ENCODE results near the gene SLC7A6. TPM values are rescaled to one million over a fixed set of nuclear protein-coding genes. Genes with fewer than 3 reads are reported as not detected.

The SLC7A6 gene
- total RNA-seq, 1 donor from 2014 or later, result 47.3 TPM

DNA sequence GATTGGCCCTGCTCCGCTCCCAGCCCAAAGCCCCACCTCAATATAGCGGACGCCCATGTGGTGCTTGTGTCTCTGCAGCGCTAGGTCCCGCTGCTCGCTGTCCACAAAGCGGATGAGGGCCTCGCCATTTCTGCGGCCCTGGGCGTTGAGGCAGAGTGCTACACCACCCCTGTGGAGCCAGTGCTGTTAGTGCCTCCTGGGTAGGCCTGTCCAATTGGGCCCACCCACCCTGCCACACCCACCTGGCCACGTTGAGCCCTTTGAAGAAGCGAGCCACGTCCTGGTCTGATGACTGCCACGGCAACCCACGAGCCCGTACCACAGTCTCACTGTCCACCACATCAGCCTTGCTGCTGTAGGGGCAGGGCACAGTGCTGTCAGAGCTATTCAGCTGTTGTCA, 32.0 kb upstream of the SLC7A6 start:
- TF ChIP-seq, protein P1, sequence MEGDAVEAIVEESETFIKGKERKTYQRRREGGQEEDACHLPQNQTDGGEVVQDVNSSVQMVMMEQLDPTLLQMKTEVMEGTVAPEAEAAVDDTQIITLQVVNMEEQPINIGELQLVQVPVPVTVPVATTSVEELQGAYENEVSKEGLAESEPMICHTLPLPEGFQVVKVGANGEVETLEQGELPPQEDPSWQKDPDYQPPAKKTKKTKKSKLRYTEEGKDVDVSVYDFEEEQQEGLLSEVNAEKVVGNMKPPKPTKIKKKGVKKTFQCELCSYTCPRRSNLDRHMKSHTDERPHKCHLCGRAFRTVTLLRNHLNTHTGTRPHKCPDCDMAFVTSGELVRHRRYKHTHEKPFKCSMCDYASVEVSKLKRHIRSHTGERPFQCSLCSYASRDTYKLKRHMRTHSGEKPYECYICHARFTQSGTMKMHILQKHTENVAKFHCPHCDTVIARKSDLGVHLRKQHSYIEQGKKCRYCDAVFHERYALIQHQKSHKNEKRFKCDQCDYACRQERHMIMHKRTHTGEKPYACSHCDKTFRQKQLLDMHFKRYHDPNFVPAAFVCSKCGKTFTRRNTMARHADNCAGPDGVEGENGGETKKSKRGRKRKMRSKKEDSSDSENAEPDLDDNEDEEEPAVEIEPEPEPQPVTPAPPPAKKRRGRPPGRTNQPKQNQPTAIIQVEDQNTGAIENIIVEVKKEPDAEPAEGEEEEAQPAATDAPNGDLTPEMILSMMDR (conservative IDR thresholded peaks at IDR 0.05), result no peak
- H3K4me3 Mint-ChIP-seq, result peak overlapping the region; percentile 22
- H3K36me3 Mint-ChIP-seq, result peaks cover 11% of the 10 kb centered on the region
- no peak overlapping the region for H3K27ac Mint-ChIP-seq
- DNase-seq (ENCODE audit: extremely low spot score, unreplicated experiment), result no peak
- H3K4me1 Mint-ChIP-seq (ENCODE audit: unreplicated experiment), result peaks cover 14% of the 10 kb centered on the region
- H3K27me3 Mint-ChIP-seq, result peaks cover 34% of the 10 kb centered on the region
- no peaks in the 10 kb centered on the region for H3K9me3 Mint-ChIP-seq

DNA sequence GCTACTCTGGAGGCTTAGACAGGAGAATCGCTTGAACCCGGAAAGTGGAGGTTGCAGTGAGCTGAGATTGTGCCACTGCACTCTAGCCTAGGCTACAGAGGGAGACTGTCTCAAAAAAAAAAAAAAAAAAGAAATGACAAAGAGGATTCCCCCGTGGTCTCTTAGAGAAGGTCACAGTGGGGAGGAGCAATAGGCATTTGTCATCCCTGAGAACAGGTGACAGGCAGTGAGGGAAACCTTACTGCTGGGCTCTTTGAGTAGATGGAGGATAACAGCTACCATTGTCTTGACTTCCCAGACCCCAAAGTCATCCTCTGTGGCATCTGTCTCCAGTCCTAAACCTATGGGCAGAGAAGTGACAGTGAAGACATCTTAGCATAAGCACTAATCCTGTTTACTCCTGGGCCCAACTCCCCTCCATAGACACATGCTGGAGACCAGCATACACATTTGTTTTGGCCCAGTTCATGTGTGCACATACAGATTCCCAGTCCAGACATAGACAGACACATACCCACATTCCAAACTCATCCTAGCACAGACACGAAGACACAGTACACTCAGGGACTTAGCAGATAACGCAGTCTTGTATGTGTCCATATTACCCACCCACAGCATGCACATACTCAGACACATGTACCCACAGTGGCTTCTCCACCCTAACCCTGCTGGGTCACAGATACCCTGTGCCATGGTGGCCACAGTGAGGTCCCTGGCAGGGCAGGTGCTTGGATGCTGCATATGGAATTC, 31.1 kb upstream of the SLC7A6 start:
- H3K4me3 Mint-ChIP-seq, result peak overlapping the region; percentile 93
- H3K36me3 Mint-ChIP-seq, result peaks cover 11% of the 10 kb centered on the region
- no peak for DNase-seq (ENCODE audit: extremely low spot score, unreplicated experiment)
- H3K27ac Mint-ChIP-seq, result peak overlapping the region; percentile 98
- peaks cover 14% of the 10 kb centered on the region for H3K4me1 Mint-ChIP-seq (ENCODE audit: unreplicated experiment)
- peaks cover 34% of the 10 kb centered on the region for H3K27me3 Mint-ChIP-seq
- no peaks in the 10 kb centered on the region for H3K9me3 Mint-ChIP-seq
- TF ChIP-seq, protein P1 (conservative IDR thresholded peaks at IDR 0.05), result no peak

DNA sequence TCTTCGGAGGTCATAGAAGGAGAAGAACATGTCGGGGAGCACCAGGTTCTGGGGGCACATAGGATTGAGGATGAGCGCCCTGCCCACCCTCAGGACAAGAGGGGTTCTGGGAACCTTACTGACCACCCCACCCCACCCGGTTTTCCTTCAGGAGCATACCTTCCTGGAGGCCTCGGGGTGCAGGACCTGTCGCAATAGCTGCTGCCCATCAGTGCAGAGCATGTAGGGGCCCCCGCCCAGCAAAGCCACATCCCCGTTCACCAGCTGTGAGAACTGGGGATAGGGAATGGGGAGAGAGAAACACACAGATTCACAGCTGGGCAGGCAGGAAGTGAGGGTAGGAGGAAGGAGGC, 30.5 kb upstream of the SLC7A6 start:
- H3K4me3 Mint-ChIP-seq, result peak overlapping the region; percentile 93
- H3K36me3 Mint-ChIP-seq, result peaks cover 11% of the 10 kb centered on the region
- DNase-seq (ENCODE audit: extremely low spot score, unreplicated experiment), result no peak
- H3K27ac Mint-ChIP-seq, result peak overlapping the region; percentile 98
- peaks cover 14% of the 10 kb centered on the region for H3K4me1 Mint-ChIP-seq (ENCODE audit: unreplicated experiment)
- H3K9me3 Mint-ChIP-seq, result no peaks in the 10 kb centered on the region
- H3K27me3 Mint-ChIP-seq, result peaks cover 34% of the 10 kb centered on the region
- TF ChIP-seq, protein P1 (conservative IDR thresholded peaks at IDR 0.05), result no peak

DNA sequence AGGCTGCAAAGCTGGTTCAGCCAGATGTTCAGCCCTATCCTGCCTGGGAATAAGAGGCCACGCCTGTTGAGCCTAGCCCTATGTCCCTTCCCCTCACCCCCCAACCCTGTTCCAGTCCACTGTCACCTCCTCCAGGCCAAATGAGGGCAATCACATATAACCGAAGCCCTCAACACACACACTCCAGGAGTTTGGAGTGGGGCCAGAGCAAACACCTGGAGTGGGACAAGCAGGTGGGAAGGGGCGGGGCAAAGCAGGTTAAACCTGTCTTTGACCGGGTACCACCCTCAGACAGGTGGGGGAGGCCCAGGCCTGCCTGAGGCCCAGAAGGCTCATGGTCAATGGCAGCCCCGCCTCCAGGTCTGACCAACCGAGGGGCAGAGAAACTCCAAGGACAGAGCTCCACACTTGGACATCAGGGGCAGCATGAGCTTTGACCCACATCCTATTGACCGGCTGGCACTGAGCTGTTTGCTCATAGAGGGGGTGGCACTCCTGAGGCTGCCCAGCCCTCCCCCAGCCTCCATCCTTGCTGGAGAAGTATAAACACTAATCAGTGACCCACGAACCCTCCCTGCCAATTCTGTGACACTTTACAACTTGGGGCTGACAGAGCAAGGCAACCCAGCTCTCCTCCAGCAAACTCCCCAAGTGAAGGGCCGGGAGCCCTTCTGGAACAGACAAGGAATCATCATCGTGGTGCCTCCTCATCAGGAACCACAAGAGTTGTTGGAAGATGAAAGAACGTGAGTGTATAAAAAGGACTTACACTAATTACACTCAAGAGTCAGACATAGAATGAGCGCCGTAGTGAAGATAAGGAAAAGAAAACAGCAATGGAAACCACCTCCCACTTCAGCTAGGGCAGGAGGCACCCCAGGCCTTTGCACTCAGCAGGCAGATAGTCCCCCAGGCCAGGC, 29.9 kb upstream of the SLC7A6 start:
- TF ChIP-seq, protein P1 (conservative IDR thresholded peaks at IDR 0.05), result no peak
- H3K27me3 Mint-ChIP-seq, result peaks cover 34% of the 10 kb centered on the region
- peaks cover 8% of the 10 kb centered on the region for H3K36me3 Mint-ChIP-seq
- H3K9me3 Mint-ChIP-seq, result no peaks in the 10 kb centered on the region
- DNase-seq (ENCODE audit: extremely low spot score, unreplicated experiment), result peak; percentile 78
- peak overlapping the region; percentile 93 for H3K4me3 Mint-ChIP-seq
- H3K4me1 Mint-ChIP-seq (ENCODE audit: unreplicated experiment), result peaks cover 10% of the 10 kb centered on the region
- H3K27ac Mint-ChIP-seq, result peak overlapping the region; percentile 98

DNA sequence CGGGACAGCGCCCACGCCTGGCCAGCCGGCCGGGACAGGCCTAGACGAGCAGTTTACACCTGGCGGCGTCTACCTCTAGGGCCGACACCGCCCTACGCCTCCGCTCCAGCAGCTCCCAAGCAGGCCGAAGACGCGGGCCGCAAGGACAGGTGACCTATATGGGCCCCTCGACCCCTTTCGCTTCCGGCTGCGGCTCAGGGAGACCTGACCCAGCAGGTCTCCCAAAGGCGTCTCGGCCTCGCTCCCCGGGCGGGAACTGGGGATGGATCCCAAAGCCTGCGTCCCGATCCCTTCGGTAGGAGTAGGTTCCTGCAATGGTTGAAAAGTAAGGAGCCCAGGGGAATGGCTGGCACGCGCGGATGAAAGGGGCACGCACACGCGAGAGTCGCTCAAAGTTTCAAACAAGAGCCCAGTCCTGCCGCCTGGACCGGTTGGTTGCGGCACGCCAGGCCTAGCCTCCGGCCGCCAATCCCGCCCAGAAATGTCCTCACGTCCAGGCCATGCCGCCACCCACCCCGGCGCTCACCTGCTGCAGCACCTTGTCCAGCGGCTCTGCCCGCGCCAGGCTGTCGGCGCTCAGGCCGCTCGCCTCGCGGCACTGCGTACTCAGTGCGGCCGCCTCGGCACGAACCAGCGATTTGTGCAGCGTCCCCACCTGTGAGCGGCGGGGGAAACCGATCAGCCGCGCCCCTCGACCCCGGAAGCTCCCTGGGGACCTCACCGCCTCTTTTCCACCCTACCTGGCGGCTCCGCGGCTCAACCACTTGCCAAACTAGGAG, 29.0 kb upstream of the SLC7A6 start:
- H3K27ac Mint-ChIP-seq, result peak overlapping the region; percentile 98
- peaks cover 8% of the 10 kb centered on the region for H3K36me3 Mint-ChIP-seq
- peaks cover 9% of the 10 kb centered on the region for H3K4me1 Mint-ChIP-seq (ENCODE audit: unreplicated experiment)
- H3K27me3 Mint-ChIP-seq, result peaks cover 34% of the 10 kb centered on the region
- DNase-seq (ENCODE audit: extremely low spot score, unreplicated experiment), result peak; percentile 70
- peak overlapping the region; percentile 93 for H3K4me3 Mint-ChIP-seq
- TF ChIP-seq, protein P1 (conservative IDR thresholded peaks at IDR 0.05), result peak; percentile 17
- no peaks in the 10 kb centered on the region for H3K9me3 Mint-ChIP-seq

All from type B pancreatic cell (in vitro differentiated cells).